HepG2 (cell line): ENCODE measurements around the gene KLB. TPM values are rescaled to one million over a fixed set of nuclear protein-coding genes. Genes with fewer than 3 reads are reported as not detected.
A peak's percentile ranks its signal among the peaks of the same experiment; 100 is the strongest.

ENCODE experiments used
- CHCHD3 ChIP-seq: sonication (generic); formaldehyde crosslinking; IDR thresholded peaks from 2 replicates; pipeline ENCODE4 v1.8.0; 2022; ENCODE audit warnings: mild to moderate bottlenecking, missing genetic modification reagents, moderate library complexity
- FLYWCH1 ChIP-seq: sonication (generic); formaldehyde crosslinking; IDR thresholded peaks from 2 replicates; pipeline ENCODE4 v1.8.1; 2023; ENCODE audit warnings: mild to moderate bottlenecking, missing genetic modification reagents
- FOXC1 ChIP-seq: sonication (generic); formaldehyde crosslinking; IDR thresholded peaks from 2 replicates; pipeline ENCODE4 v1.8.0; 2022; ENCODE audit warnings: mild to moderate bottlenecking, missing genetic modification reagents, borderline replicate concordance
- FOXJ3 ChIP-seq: sonication (generic); formaldehyde crosslinking; IDR thresholded peaks from 2 replicates; pipeline ENCODE4 v1.4.0; 2020; ENCODE audit warnings: missing genetic modification reagents, mild to moderate bottlenecking, borderline replicate concordance
- HNRNPL ChIP-seq: fragments of 200-400 bp; formaldehyde crosslinking; IDR thresholded peaks from 2 replicates; pipeline ENCODE4 v1.6.1; 2017; ENCODE audit warnings: mild to moderate bottlenecking, low read depth, low read length
- MED1 ChIP-seq: sonication (generic); formaldehyde crosslinking; IDR thresholded peaks from 2 replicates; pipeline ENCODE4 v1.4.0; 2020; ENCODE audit warnings: missing genetic modification reagents
- SCMH1 ChIP-seq: sonication (generic); formaldehyde crosslinking; IDR thresholded peaks from 2 replicates; pipeline ENCODE4 v1.9.0; 2021; ENCODE audit warnings: missing genetic modification reagents, mild to moderate bottlenecking, borderline replicate concordance
- ZFYVE20 ChIP-seq: sonication (generic); formaldehyde crosslinking; IDR thresholded peaks from 2 replicates; pipeline ENCODE4 v1.8.0; 2023; ENCODE audit warnings: low read depth, mild to moderate bottlenecking, moderate library complexity, missing genetic modification reagents, borderline replicate concordance
- ZNF570 ChIP-seq: sonication (generic); formaldehyde crosslinking; IDR thresholded peaks from 2 replicates; pipeline ENCODE4 v1.4.0; 2020; ENCODE audit warnings: mild to moderate bottlenecking, missing genetic modification reagents, borderline replicate concordance
- ZNF660 ChIP-seq: sonication (generic); formaldehyde crosslinking; IDR thresholded peaks from 2 replicates; pipeline ENCODE4 v1.5.1; 2020; ENCODE audit warnings: mild to moderate bottlenecking, low read depth, missing genetic modification reagents, borderline replicate concordance
- polyA plus RNA-seq, 8 experiments: library from polyadenylated mRNA; depleted of rRNA in 3 of 8; stranded (reverse) in 7 of 8; unstranded in 1 of 8; fragments of >200 nt; fragmentation: Illumina TruSeq in 4 of 8; extraction: Trizol in 4 of 8; gene quantifications; 2 replicates each; pipeline versions ENCODE4 v1.2.1 to v1.2.3, GENCODE V29; 2011 to 2016; ENCODE audit warnings: low read depth in 4 of 8, missing spikeins in 1 of 8, mixed read lengths in 1 of 8; ENCODE audit not compliant: insufficient read depth in 1 of 8
- total RNA-seq, 5 experiments: library from RNA; depleted of rRNA; stranded (reverse); fragments of >200 nt; fragmentation: Illumina TruSeq; extraction: Trizol; gene quantifications; 2 replicates each; pipeline ENCODE4 v1.2.3, GENCODE V29; 2016; ENCODE audit warnings: low read depth in 1 of 5
- TF ChIP-seq, protein P1 (sequence below), 2 experiments: sonication (generic) in 1 of 2; formaldehyde crosslinking in 1 of 2; IDR thresholded peaks; 2 replicates each; pipeline versions ENCODE4 v1.4.0 to v1.6.1; 2016 to 2020; ENCODE audit warnings: borderline replicate concordance in 1 of 2, low read depth in 1 of 2, mild to moderate bottlenecking in 1 of 2, missing genetic modification reagents in 1 of 2
- TF ChIP-seq, protein P2 (sequence below): sonication (generic); formaldehyde crosslinking; IDR thresholded peaks from 2 replicates; pipeline ENCODE4 v1.4.0; 2020; ENCODE audit warnings: missing genetic modification reagents, mild to moderate bottlenecking, borderline replicate concordance
- TF ChIP-seq, protein P3 (sequence below): sonication (generic); formaldehyde crosslinking; IDR thresholded peaks from 2 replicates; pipeline ENCODE4 v1.5.0; 2020; ENCODE audit warnings: mild to moderate bottlenecking, missing genetic modification reagents
- TF ChIP-seq, protein P4 (sequence below): sonication (generic); formaldehyde crosslinking; IDR thresholded peaks from 2 replicates; pipeline ENCODE4 v1.4.0; 2020; ENCODE audit warnings: missing genetic modification reagents
- TF ChIP-seq, protein P5 (sequence below): IDR thresholded peaks from 2 replicates; pipeline ENCODE4 v1.6.1; 2016; ENCODE audit warnings: low read depth

KLB gene
- total and polyA plus RNA-seq, 2 of the 13 experiments (the other 11 are each of a cell fraction or from before 2014, with no cell fraction given): 25.3 to 82.0 TPM

DNA sequence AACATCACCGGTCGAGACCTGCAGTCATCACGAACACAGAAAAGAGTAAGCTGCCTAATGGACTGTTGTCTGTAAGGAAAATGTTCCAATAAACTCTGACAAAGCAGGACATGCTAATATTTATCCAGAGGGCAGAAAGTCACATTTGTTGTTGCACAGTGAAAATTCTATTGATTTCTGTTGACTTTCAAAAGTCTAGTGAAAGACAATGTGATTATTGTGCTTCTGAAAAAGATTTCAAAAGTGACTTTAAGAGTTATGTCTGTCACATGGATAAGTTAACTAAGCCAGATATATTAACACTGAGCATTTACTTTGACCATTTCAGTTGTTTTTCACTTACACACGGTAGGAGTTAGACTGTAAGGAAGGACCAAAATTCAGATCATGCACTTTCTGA lies 31.3 kb upstream of the KLB start (continued):
- TF ChIP-seq, protein P1, sequence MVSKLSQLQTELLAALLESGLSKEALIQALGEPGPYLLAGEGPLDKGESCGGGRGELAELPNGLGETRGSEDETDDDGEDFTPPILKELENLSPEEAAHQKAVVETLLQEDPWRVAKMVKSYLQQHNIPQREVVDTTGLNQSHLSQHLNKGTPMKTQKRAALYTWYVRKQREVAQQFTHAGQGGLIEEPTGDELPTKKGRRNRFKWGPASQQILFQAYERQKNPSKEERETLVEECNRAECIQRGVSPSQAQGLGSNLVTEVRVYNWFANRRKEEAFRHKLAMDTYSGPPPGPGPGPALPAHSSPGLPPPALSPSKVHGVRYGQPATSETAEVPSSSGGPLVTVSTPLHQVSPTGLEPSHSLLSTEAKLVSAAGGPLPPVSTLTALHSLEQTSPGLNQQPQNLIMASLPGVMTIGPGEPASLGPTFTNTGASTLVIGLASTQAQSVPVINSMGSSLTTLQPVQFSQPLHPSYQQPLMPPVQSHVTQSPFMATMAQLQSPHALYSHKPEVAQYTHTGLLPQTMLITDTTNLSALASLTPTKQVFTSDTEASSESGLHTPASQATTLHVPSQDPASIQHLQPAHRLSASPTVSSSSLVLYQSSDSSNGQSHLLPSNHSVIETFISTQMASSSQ (IDR thresholded peaks at IDR 0.05; ENCODE audit: low read depth): peak; percentile 30
- TF ChIP-seq, protein P1 (CRISPR knock-in tag; IDR thresholded peaks at IDR 0.05; ENCODE audit: borderline replicate concordance): peak; percentile 78; the same call in 1 of the 2 replicates
- TF ChIP-seq FLYWCH1 (CRISPR knock-in tag) (no peak), HNRNPL (no peak), SCMH1 (CRISPR knock-in tag) (no peak), ZNF570 (CRISPR knock-in tag) (no peak), ZFYVE20 (no peak), MED1 (peak; percentile 76), FOXC1 (CRISPR knock-in tag) (no peak), FOXJ3 (CRISPR knock-in tag) (peak; percentile 89; the same call in 1 of the 2 replicates), ZNF660 (CRISPR knock-in tag) (no peak), CHCHD3 (no peak)
- TF ChIP-seq, protein P2, sequence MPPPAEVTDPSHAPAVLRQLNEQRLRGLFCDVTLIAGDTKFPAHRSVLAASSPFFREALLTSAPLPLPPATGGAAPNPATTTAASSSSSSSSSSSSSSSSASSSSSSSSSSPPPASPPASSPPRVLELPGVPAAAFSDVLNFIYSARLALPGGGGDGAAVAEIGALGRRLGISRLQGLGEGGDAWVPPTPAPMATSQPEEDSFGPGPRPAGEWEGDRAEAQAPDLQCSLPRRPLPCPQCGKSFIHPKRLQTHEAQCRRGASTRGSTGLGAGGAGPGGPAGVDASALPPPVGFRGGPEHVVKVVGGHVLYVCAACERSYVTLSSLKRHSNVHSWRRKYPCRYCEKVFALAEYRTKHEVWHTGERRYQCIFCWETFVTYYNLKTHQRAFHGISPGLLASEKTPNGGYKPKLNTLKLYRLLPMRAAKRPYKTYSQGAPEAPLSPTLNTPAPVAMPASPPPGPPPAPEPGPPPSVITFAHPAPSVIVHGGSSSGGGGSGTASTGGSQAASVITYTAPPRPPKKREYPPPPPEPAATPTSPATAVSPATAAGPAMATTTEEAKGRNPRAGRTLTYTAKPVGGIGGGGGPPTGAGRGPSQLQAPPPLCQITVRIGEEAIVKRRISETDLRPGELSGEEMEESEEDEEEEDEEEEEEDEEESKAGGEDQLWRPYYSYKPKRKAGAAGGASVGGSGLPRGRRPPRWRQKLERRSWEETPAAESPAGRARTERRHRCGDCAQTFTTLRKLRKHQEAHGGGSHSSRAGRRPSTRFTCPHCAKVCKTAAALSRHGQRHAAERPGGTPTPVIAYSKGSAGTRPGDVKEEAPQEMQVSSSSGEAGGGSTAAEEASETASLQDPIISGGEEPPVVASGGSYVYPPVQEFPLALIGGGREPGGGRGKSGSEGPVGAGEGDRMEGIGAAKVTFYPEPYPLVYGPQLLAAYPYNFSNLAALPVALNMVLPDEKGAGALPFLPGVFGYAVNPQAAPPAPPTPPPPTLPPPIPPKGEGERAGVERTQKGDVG: no peak
- TF ChIP-seq, protein P3, sequence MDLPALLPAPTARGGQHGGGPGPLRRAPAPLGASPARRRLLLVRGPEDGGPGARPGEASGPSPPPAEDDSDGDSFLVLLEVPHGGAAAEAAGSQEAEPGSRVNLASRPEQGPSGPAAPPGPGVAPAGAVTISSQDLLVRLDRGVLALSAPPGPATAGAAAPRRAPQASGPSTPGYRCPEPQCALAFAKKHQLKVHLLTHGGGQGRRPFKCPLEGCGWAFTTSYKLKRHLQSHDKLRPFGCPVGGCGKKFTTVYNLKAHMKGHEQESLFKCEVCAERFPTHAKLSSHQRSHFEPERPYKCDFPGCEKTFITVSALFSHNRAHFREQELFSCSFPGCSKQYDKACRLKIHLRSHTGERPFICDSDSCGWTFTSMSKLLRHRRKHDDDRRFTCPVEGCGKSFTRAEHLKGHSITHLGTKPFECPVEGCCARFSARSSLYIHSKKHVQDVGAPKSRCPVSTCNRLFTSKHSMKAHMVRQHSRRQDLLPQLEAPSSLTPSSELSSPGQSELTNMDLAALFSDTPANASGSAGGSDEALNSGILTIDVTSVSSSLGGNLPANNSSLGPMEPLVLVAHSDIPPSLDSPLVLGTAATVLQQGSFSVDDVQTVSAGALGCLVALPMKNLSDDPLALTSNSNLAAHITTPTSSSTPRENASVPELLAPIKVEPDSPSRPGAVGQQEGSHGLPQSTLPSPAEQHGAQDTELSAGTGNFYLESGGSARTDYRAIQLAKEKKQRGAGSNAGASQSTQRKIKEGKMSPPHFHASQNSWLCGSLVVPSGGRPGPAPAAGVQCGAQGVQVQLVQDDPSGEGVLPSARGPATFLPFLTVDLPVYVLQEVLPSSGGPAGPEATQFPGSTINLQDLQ (CRISPR knock-in tag): no peak
- TF ChIP-seq, protein P4, sequence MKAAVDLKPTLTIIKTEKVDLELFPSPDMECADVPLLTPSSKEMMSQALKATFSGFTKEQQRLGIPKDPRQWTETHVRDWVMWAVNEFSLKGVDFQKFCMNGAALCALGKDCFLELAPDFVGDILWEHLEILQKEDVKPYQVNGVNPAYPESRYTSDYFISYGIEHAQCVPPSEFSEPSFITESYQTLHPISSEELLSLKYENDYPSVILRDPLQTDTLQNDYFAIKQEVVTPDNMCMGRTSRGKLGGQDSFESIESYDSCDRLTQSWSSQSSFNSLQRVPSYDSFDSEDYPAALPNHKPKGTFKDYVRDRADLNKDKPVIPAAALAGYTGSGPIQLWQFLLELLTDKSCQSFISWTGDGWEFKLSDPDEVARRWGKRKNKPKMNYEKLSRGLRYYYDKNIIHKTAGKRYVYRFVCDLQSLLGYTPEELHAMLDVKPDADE (CRISPR knock-in tag): no peak
- TF ChIP-seq, protein P5, sequence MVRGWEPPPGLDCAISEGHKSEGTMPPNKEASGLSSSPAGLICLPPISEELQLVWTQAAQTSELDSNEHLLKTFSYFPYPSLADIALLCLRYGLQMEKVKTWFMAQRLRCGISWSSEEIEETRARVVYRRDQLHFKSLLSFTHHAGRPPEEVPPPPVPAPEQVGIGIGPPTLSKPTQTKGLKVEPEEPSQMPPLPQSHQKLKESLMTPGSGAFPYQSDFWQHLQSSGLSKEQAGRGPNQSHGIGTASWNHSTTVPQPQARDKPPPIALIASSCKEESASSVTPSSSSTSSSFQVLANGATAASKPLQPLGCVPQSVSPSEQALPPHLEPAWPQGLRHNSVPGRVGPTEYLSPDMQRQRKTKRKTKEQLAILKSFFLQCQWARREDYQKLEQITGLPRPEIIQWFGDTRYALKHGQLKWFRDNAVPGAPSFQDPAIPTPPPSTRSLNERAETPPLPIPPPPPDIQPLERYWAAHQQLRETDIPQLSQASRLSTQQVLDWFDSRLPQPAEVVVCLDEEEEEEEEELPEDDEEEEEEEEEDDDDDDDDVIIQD: peak; percentile 30; the same call in 1 of the 2 replicates
